OCI-M2 (cell line): ENCODE results near the gene ADORA3.

Experiments used
- DNase-seq: peaks from one replicate; lab custom pipeline; 2025; ENCODE audit not compliant: unreplicated experiment; lab: John Stamatoyannopoulos, UW

ADORA3 gene

DNA sequence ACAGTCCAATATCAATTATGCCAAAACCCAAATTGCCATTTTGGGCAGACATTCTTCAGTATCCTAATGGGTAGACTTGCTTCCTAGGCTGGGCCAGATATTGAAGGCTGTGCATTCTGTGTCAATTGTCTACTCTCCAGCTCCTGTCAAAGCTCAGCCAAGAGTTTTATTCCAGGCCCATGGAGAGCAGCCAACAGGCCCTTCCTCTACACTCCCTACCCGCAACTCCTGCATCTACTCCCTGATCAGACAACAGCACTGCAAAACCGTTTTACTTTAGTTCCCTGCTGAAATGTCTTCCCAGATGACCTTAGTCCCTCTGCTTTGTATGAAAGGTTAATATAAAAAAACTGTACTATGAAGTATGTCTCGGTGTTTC lies 6.6 kb upstream of the ADORA3 start:
- no peak for DNase-seq

DNA sequence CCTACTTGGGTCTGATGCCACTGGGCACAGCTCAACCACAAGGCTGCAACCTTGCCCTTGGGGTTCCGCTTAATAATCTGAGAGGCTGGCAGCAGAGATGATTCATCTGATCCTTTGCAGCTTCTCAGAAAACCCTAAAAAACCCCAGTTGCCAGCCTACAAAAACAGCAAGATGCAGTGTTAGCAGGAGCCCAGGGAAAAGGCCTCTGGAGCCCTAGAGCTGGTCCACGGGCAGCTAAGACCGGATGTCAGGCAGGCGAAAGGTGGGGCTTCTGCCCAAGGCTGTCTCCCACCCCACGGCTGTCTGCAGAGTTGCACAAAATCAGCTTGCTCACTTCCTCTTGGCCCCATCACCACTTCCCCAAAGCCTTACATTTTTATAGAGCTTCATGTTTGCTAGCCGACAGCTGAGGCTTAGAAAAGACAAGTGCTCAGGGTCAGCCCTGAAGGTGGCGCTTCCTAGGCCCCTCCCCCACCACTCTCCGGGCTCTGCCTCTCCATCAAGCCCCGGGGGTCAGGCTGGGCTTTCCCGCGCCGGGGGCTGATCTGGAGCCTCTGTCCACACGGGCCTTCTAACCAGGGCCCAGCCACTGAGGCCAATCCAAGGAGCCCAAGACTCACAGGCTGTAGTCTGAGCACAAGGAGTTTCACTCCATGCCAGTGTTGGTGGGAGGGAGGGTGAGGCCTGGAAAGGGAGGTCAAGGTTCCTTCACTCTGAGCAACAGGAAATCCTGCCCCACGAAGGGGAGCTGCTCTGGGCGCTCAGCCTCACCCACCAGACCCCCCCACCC lies 4.2 kb upstream of the ADORA3 start:
- peak; percentile 61 for DNase-seq

DNA sequence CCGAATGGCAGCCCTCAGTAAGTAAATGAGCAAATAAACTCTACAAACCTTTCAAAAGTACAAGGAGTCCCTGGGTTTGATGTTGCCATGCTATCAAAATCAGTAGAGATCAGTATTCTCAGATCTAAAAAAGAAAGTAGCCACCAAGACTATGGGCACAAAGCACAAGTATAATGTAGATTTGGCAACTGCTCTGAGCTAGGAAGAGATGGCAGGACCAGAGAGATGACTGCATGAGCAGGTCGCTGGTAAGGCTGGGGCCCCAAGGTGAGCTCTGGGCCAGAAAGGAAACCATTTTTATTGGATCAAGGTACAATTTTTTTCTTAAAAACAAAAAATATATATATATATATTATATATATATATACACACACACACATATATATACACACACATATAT lies 3.1 kb upstream of the ADORA3 start:
- DNase-seq: no peak

DNA sequence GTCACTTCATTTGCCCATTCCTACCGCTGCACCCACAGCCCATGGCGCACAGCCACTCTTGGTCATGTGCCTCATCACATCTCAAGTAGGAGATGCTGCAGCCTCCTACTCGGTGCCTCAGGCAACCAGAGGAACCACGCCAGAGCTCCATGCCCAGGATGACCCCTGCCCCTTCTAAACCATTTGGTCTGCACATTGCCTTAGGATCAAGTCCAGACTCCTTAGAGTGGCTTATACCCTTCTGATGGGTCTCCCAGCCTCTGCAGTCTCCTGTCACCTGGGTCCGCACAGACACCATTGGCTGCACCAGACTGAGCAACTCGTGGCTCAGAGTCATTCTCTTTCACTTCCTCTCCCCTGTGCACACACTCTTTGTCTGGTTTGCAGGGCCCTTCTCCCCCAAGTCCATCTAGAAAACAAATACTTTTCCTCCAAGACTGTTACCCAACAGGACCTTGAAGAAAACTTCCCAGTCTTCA lies 2.2 kb upstream of the ADORA3 start:
- no peak for DNase-seq

DNA sequence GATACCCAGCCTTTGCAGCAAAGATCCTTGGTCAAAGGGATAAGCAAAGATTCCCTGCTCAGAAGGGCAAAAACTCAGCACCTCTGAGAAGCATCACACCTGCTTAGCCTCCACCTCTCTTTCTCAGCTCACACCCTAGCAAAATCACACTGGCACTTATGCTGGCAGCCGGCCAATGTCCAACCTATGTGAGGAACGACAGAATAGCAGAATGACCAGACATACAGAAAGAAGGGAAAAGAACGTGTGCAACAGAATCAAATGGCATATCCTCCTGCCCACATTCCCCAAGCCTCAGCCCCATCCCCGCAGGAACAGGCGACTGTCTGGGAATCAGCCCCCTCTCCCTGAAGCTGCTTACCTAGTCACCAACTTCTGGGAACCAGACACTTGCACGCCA lies 664 bp upstream of the ADORA3 start:
- DNase-seq: no peak

DNA sequence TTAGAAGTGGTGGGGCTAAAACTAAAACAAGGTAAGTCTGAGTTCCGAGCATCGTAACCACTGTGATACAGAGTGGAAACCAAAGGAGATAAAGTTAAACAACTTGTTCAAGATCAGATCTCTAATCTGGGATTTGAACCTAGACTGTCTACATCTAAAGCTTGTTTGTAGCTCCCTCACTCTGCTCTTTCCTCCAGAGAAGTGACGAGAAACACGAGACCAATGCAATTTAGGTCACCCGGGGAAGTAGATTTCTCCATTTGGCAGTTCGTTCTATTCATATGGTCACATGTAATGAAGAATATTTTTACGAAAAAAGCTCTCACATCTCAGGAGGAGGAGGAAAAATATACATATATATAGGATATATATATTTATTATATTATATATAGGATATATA lies 1.8 kb downstream of the ADORA3 start:
- DNase-seq: no peak

DNA sequence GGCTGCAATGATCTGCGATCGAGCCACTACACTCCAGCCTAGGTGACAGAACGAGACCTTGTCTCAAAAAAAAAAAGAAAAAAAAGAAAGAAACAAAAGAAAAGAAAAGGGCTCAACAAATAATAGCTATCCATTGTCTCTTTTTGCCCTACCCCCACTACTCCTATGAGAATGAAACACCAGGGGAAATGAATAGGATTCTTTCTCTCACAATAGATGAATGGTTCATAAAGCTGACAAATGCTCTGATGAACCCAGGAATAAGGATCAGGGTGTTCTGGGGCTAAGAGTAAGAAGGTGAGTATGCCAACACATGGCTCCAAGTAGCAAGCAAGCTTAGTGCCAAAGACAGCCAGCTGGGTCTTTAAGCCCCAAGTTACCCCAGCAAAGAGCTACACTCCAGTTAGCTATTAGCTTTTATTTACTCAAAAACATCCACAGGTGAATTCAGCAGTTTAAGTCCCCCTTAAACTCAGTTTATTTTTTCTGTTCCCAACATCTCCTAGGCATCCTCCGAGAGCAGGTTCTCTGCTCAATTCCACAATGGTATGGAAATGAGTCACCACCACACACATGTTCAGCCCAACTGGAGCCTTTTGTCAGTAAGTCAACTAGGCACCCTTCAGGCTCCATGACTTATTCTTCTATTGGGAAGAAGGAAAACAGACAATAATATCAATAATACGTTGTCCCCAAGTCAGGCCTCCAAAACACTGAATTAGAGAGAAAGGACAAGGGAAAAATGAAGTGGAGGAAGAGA lies 4.2 kb downstream of the ADORA3 start:
- DNase-seq: no peak

DNA sequence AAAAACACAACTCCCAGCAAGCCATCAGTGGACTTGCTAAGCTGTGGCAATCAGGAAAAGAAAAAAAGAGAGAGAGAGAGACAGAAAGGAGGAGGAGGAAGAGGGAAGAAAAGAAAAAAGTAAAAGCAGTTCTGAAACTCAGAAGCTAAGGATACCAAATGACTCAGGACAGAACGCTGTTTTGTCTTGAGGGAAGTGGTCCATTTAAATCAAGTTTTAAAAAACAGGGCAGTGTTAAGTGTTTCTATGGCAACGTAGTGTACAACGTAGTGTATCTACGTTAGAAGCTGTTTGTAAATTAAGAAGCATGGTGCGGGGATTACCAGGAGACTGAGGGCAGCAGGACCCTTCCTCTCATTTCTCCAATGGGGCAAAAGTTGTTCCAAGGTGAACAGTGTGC lies 5.8 kb downstream of the ADORA3 start:
- no peak for DNase-seq

DNA sequence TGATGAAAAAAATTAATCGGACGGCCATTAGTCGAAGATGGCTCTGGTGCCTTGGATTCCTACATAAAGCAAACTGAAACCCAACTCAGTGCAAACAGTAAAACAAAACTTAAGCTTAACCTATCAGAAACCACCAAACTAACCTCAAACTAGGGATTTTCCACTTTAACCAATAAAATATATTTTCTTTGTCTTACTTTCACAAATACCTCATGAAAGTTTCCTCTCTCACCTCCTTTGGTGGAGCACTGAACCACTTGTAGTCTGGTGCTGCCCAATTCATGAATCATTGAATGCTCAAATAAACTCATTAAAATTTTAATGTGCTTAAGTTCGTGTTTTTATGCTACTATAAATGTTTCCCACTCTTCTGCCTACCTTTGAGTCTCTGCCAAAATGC lies 7.0 kb downstream of the ADORA3 start:
- DNase-seq: no peak

DNA sequence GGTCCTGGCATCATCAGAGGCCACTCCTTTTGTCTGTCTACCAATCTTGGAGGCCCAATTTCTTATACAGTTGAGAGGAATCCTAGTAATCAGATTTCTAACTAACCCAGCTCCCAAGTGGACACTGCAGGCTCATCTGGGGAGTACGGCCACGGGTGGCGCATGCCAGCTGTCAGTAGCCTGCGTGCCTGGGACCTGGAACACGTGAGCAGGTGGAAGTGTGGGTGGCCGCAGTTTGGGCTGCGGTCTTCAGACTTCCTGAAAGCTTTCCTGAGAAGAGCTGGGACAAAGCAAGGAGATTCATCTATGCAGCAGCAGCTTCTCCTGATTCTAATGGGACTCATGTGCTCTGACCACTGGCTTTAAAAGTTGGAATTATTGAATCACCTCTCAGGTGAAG lies 12.4 kb downstream of the ADORA3 start:
- no peak for DNase-seq

DNA sequence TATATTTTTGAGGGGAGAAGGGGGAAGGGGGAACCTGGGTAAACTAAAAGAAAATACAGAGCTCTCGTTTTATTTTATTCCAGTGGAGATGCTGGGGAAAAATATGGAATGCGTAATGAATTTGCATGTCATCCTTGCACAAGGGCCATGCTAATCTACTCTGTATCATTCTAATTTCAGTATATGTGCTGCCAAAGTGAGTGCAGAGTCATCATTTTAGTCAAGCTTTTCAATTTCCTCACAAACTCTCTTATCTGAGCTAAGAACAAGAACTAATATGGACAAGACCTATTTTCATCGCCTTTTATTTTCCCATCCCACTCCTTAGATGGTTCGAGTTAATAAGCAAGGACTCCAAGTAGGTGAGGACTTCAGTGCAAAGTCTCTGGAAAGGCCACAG lies 13.2 kb downstream of the ADORA3 start:
- no peak for DNase-seq

DNA sequence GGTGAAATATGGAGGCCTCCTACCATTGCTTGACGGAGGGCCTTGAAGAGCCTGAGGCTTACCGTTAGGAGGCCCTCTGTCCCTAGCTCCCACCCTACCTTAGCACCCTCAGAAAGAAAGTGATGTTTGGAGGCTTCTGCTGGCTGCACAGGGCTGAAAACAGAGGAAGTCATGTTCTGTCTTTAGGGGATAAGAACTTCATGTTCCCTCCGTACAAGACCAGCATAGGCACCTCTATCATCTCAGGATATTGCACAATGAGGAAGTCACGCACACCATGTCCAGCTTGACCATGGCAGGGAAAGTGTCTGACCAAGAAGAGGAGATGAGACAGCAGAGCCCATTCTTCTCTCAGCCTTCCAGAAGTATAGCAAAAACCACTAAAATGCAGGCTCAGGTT lies 13.8 kb downstream of the ADORA3 start:
- DNase-seq: no peak

DNA sequence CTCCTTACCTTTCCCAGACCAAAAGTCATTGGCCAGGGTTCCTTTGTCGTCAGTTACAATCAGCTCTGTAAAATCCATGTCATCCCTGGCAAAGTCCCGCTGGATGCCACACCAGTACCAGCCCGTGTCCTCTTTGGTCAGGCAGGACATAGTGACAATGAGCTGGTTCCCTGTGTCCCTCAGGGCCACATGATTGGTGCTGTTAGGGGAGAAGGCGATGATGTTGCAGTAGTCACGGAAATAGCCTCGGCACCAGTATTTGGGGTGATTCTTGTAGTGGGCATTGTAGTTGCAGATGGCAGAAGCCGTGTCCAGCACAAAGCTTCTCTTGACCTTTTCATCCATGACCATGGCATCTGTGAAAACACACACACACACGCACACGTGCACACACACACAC lies 14.8 kb downstream of the ADORA3 start:
- DNase-seq: no peak

DNA sequence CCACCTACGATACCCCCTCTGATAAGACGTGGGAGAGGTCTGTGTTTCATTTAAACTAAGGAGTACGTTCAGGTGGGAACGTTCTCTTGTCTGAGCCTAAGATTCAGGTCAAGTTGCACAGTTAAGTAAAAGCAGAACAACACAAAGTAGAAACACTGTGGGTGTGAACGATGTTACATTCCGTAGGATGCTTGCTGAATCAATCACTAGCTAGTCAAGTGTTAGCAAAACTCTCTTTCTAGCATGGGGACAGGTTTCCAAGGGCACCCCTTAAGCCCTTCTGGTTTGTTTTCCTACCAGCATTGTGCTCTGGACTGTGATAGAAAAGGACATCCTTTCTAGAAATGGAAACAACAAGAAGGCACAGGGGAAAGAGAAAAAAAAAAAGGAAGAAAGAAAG lies 16.3 kb downstream of the ADORA3 start:
- no peak for DNase-seq

DNA sequence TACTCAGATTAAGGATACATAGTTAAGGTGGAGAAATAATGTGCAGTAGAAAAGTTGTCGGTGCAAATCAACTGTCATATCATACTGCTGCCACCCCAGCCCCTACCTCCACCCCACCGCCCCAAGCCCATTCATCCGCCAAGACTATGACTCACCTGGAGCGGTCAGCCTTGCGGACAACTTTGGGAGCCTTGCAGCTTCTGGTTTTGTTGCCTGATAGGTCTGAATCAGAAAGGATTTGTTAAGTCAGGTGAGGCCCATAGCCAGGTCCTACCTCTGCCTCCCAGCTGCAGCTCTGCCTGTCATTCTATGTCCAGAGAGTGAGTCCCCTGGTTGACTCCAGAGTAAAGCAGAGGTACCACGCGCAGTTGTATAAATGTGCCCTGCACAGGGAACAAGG lies 17.0 kb downstream of the ADORA3 start:
- DNase-seq: no peak

DNA sequence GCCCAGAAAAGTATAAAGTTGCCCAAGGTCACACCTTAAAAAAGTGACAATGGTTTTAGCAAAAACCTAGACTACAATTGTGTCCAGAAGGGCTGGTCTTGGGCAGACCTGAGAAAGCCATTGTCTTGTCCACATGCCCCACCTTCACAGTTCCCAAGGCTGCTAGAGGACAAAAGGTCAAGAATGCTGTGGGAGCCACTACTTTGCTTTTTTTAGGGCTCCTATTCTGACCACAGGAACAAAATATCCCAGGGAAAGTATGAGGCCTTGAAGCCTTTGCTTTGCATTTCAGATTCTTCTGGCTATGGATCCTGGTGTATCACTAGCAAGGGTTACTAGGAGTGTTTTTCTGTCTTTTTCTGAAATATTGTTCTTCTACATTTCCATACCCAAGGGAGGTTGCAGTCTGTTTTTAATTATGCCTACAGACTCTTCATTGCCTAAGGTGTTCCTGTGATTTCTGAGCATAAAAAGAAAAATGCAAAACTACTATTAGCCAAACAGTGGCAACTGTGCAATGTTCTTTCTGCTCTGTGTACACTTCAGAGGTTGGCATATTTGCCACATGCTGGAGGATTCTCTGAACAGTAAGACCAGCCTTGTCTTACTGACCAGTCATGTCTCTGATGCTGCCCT lies 18.9 kb downstream of the ADORA3 start:
- no peak for DNase-seq

DNA sequence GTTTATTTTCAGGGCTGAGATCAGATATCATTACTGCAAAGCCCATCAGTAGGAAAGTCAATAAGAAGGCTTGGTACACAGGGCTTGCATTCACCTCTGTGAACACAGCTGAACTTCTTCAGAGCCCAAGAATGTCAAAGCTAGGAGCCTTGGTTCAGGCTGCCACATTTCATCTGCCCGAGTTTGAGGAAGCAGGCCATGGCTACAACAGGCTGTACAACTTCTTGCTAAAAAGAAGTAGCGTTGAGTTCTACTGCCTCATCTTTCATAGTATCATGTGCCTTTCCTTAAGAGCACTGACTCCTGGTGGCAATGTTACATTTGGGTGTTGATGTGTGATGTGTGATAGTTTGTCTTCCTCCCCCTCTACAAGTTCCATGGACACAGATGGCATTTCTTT lies 19.6 kb downstream of the ADORA3 start:
- no peak for DNase-seq

DNA sequence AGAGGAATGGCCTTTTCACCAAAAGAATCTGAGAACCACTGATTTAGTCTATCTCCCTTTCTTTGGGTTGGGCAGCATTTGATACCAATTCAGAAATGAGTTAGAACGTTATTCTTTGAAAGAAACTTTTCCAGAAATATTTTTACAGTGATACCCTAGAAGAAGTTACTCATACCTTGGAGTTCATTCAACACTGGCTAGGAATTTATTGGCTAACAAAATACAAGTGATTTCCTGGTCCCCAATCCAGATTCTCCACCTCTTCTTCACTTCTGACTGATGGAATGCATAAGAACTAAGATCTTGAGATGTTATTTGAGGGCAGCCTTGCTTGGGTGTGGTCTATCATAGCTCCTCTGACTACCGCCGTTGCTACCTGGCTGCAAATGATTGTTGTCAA lies 20.3 kb downstream of the ADORA3 start:
- no peak for DNase-seq

DNA sequence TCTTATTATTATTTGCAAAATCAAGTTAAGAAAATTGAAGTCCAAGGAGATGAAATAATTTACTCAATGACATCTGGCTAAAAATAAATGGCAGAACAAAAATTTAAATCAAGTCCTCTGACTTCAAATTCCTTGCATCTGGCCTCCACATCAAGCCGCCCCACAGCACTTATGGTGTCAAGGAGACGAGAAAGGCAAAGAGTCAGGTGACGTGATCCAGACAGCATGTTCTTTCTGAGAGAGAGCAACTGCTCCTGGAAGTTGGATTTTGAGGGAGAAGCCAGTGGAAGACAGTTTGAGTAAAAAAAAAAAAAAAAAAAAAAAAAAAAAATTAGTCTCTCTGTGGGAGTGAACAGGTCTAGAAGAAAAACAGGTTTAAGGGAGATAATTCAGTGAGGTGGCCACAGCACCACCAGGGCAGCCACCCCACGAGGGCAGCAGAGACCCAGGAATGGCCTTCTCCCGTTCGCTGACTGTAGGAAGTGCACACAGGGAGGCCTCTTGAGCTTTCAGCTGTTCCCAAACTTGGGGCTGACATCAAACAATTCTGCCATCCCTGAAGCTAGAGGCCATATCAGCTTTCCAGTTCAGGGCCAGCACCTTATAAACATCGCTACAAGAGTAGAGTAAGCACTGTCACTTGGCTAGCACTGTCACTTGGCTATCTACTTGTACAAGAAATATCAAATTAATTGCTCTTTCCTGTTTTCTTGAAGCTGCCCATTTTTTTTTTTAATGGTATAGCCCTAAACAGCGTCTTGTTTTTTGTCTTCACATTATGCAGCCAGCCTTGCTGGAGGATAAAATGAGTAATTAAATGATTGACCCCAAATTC lies 21.8 kb downstream of the ADORA3 start:
- no peak for DNase-seq

DNA sequence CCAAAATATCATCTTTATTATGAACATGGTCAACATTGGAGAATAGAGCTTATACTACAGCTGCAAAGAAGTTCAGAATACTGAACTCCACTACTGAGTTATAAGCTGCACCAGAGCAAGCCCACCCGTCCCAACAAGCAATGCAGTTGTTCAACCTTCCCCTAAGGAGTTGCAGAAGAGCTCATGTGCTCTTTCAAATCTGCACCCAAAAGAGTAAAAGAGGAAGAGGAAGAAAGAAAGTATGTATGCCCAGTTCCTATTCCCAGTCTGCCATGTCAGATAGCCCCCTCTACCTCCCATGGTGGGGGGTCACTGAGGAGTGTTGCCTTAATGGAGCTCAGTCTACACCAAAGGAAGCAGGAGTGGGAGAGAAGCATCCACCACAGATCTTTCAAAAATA lies 22.8 kb downstream of the ADORA3 start:
- DNase-seq: no peak

DNA sequence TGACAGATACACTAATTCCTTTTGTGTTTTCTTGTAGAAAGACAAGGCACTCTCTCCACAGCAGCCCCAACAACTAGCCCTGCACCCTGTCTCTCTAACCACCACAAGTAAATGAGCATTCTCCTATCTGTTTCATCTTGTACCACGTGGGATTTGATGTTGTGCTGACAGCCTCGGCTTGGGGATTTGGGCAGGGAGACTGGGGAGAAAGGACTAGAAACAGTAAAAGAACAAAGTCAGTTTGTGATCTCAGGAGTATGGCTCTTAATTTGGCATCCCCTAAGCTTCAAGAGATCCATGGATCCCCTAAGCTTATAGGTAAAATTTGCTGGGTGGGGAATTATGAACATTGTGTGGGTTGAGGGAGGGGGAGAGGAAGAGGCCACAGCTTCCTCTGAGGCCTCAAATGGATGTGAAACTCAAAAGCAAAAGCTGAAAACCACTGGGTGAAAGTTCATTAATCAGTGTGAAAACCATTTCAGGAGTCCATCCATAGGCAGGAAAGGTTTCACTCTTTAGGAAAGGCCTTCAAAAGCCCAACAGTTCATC lies 26.6 kb downstream of the ADORA3 start:
- no peak for DNase-seq
